Panc1 (cell line): ENCODE data around the gene FAM13A.

Source experiments
- CTCF ChIP-seq: fragments of 450-650 bp; IDR thresholded peaks from 2 replicates; pipeline ENCODE4 v1.5.1; 2017; ENCODE audit warnings: mild to moderate bottlenecking
- POLR2AphosphoS5 ChIP-seq: IDR thresholded peaks from 2 replicates; pipeline ENCODE4 v1.6.1; 2012; ENCODE audit warnings: mild to moderate bottlenecking, low read depth, low read length, moderate library complexity
- REST ChIP-seq, 2 experiments: IDR thresholded peaks; 2 replicates each; pipeline ENCODE4 v1.6.1; 2011 to 2012; ENCODE audit warnings: low read depth in 2 of 2, control low read depth in 1 of 2, low read length in 1 of 2, mild to moderate bottlenecking in 1 of 2, moderate library complexity in 1 of 2; ENCODE audit not compliant: insufficient read depth in 1 of 2
- SIN3A ChIP-seq: IDR thresholded peaks from 2 replicates; pipeline ENCODE4 v1.6.1; 2012; ENCODE audit warnings: low read depth, mild to moderate bottlenecking, low read length, moderate library complexity, borderline replicate concordance; ENCODE audit not compliant: insufficient read depth
- TCF7L2 ChIP-seq: IDR thresholded peaks from 2 replicates; pipeline ENCODE4 v1.6.1; 2011; ENCODE audit warnings: mild to moderate bottlenecking, low read depth, low read length, inconsistent platforms

DNA sequence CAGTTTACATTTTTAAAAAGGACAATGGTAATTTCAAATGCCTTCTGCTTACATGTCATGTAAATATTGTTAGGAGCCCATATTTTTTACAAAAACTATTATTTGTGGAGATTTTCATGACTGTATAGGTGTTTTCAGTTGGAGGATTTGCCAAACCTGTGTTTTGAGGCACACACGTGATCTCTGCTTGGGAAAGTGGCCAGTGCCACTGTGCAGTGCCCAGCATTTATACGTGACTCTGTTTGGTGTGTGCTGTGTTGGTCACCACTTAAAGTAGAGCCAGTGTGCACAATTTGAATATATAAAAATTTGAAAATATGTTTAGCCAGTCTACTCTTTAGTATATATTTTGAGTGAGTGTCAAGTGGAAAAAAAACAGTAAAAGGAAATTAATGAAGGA, 332.6 kb downstream of the FAM13A start:
- no peak for TF ChIP-seq CTCF
- TF ChIP-seq POLR2AphosphoS5: no peak
- no peak for TF ChIP-seq REST (IDR thresholded peaks at IDR 0.05; ENCODE audit: insufficient read depth in 1 of 2, low read depth in 2 of 2, low read length in 1 of 2)
- TF ChIP-seq SIN3A: no peak
- TF ChIP-seq TCF7L2: no peak
